ENCODE measurements around the gene CDCA7L. TPM values are rescaled to one million over a fixed set of nuclear protein-coding genes. Genes with fewer than 3 reads are reported as not detected.

CDCA7L gene
- total and polyA plus RNA-seq, 8 donors = 27.5 to 63.7 (median 49.1) TPM

- Histone ChIP-seq H3K4me1 (no peaks in the 10 kb centered on the region), H3K36me3 (no peaks in the 10 kb centered on the region), H3K9me3 (no peaks in the 10 kb centered on the region), H3K27ac (no peak overlapping the region), H3K4me3 (no peak overlapping the region), H3K27me3 (no peaks in the 10 kb centered on the region)
- intact Hi-C loops (cut with DNase I) = no loop called here
- DNase-seq (no peak), ATAC-seq (no peak)
- TF ChIP-seq, protein P1, sequence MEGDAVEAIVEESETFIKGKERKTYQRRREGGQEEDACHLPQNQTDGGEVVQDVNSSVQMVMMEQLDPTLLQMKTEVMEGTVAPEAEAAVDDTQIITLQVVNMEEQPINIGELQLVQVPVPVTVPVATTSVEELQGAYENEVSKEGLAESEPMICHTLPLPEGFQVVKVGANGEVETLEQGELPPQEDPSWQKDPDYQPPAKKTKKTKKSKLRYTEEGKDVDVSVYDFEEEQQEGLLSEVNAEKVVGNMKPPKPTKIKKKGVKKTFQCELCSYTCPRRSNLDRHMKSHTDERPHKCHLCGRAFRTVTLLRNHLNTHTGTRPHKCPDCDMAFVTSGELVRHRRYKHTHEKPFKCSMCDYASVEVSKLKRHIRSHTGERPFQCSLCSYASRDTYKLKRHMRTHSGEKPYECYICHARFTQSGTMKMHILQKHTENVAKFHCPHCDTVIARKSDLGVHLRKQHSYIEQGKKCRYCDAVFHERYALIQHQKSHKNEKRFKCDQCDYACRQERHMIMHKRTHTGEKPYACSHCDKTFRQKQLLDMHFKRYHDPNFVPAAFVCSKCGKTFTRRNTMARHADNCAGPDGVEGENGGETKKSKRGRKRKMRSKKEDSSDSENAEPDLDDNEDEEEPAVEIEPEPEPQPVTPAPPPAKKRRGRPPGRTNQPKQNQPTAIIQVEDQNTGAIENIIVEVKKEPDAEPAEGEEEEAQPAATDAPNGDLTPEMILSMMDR (IDR thresholded peaks at IDR 0.05) = no peak
Observed at GRCh38 chr7:21981524-21981923, 35.8 kb upstream of the CDCA7L start.

- TF ChIP-seq, protein P1 (IDR thresholded peaks at IDR 0.05) = no peak
- no peak for ATAC-seq
- intact Hi-C loops (cut with DNase I) = no loop called here
- H3K36me3 ChIP-seq = no peaks in the 10 kb centered on the region
- no peaks in the 10 kb centered on the region for H3K4me1 ChIP-seq
- H3K27me3 ChIP-seq = no peaks in the 10 kb centered on the region
- H3K9me3 ChIP-seq = no peaks in the 10 kb centered on the region
- DNase-seq = no peak
- H3K4me3 ChIP-seq = no peak overlapping the region
- no peak overlapping the region for H3K27ac ChIP-seq
Observed at GRCh38 chr7:21980926-21981500, 35.3 kb upstream of the CDCA7L start.

DNA sequence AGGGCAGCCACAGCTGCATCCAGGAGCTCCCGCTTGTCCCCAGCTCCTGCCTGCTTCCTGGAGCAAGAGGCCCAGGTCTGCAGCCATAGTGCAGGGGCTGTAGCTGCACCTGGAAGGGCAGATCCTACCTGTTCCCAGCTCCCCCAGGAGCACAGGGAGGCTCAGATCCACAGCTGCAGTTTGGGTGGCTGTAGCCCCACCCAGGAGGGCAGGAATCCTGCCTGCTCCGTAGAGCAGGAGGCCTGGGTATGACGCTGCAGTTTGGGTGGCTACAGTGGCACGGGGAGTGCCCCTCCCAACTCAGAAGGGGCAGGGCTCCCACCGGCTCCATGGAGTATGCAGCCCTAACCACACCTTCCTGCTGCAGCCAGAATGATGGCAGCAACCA is 26.7 kb upstream of the CDCA7L start:
- H3K9me3 ChIP-seq = no peaks in the 10 kb centered on the region
- TF ChIP-seq, protein P1 (IDR thresholded peaks at IDR 0.05) = no peak
- H3K36me3 ChIP-seq = no peaks in the 10 kb centered on the region
- no peaks in the 10 kb centered on the region for H3K27me3 ChIP-seq
- no peaks in the 10 kb centered on the region for H3K4me1 ChIP-seq
- DNase-seq (no peak), ATAC-seq (no peak)
- H3K4me3 ChIP-seq = no peak overlapping the region
- intact Hi-C loops (cut with DNase I) = no loop called here
- H3K27ac ChIP-seq = no peak overlapping the region

GRCh38 chr7:21971780-21972396 is 26.2 kb upstream of the CDCA7L start:
- intact Hi-C loops (cut with DNase I) = no loop called here
- no peak for DNase-seq
- no peak overlapping the region for H3K4me3 ChIP-seq
- no peaks in the 10 kb centered on the region for H3K27me3 ChIP-seq
- no peak overlapping the region for H3K27ac ChIP-seq
- no peak for ATAC-seq
- TF ChIP-seq, protein P1 (IDR thresholded peaks at IDR 0.05) = no peak
- H3K9me3 ChIP-seq = no peaks in the 10 kb centered on the region
- no peaks in the 10 kb centered on the region for H3K36me3 ChIP-seq
- H3K4me1 ChIP-seq = no peaks in the 10 kb centered on the region

DNA sequence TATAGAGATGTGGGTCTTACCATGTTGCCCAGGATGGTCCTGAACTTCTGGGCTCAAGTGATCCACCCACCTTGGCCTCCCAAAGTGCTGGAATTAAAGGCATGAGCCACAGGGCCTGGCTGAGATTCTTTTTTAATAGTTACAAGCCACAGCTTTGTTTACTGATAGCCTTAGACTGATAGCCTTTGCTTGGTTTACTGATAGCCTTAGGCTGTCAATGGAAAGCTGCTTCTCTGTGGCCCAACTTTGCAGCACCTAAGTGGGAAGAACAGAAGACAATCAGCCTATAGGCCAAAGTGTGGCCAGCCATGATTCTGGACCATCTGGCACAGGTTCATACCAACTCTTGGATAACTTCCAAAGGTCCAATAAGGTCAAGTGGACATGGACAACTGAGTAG is 24.1 kb upstream of the CDCA7L start:
- TF ChIP-seq, protein P1 (IDR thresholded peaks at IDR 0.05) = no peak
- Histone ChIP-seq H3K36me3 (no peaks in the 10 kb centered on the region), H3K27me3 (no peaks in the 10 kb centered on the region), H3K4me1 (peaks cover 0 to 6% of the 10 kb centered on the region in 2 donors), H3K9me3 (no peaks in the 10 kb centered on the region), H3K27ac (no peak overlapping the region), H3K4me3 (no peak overlapping the region)
- intact Hi-C loops (cut with DNase I) = no loop called here
- DNase-seq = no peak
- ATAC-seq = no peak
